Astrocyte (in vitro differentiated cells and primary cell): Measurements from ENCODE around the gene TGM6.

ENCODE experiments used
- EZH2 ChIP-seq: IDR thresholded peaks from 2 replicates; pipeline ENCODE4 v1.6.1; 2012; ENCODE audit warnings: mild to moderate bottlenecking, low read length, inconsistent platforms; ENCODE audit not compliant: insufficient read depth
- TF ChIP-seq, protein P1 (sequence below): IDR thresholded peaks from 2 replicates; pipeline ENCODE4 v1.5.1; 2011; ENCODE audit warnings: low read depth, mild to moderate bottlenecking, inconsistent platforms, low read length, moderate library complexity; ENCODE audit not compliant: insufficient read depth

- TF ChIP-seq, protein P1, sequence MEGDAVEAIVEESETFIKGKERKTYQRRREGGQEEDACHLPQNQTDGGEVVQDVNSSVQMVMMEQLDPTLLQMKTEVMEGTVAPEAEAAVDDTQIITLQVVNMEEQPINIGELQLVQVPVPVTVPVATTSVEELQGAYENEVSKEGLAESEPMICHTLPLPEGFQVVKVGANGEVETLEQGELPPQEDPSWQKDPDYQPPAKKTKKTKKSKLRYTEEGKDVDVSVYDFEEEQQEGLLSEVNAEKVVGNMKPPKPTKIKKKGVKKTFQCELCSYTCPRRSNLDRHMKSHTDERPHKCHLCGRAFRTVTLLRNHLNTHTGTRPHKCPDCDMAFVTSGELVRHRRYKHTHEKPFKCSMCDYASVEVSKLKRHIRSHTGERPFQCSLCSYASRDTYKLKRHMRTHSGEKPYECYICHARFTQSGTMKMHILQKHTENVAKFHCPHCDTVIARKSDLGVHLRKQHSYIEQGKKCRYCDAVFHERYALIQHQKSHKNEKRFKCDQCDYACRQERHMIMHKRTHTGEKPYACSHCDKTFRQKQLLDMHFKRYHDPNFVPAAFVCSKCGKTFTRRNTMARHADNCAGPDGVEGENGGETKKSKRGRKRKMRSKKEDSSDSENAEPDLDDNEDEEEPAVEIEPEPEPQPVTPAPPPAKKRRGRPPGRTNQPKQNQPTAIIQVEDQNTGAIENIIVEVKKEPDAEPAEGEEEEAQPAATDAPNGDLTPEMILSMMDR: no peak
- TF ChIP-seq EZH2: no peak
Observed at GRCh38 chr20:2403291-2404052, 22.8 kb downstream of the TGM6 start.
